Neural cell (in vitro differentiated cells): ENCODE data around the gene CST6.

Experiments used
- EZH2 ChIP-seq: fragments of 200-600, 300-800 bp; shearing (Covaris generic), sonication (generic); IDR thresholded peaks from 2 replicates; pipeline ENCODE4 v1.6.1; 2014; ENCODE audit warnings: antibody characterized with exemption, low read length, borderline replicate concordance, mild to moderate bottlenecking; ENCODE audit not compliant: insufficient read depth, poor library complexity, severe bottlenecking
- POLR2AphosphoS5 ChIP-seq: IDR thresholded peaks from 2 replicates; pipeline ENCODE4 v1.6.1; 2012
- RAD21 ChIP-seq: fragments of 450-650 bp; conservative IDR thresholded peaks from 2 replicates; pipeline ENCODE4 v1.6.1; 2014; ENCODE audit warnings: antibody characterized with exemption, mild to moderate bottlenecking, moderate library complexity
- REST ChIP-seq: IDR thresholded peaks from 2 replicates; pipeline ENCODE4 v1.6.1; 2012; ENCODE audit warnings: borderline replicate concordance
- TF ChIP-seq, protein P1 (sequence below): fragments of 450-650 bp; IDR thresholded peaks from 2 replicates; pipeline ENCODE4 v1.5.1; 2014; ENCODE audit warnings: antibody characterized with exemption, mild to moderate bottlenecking, moderate library complexity; ENCODE audit not compliant: poor library complexity, severe bottlenecking

GRCh38 chr11:66052664-66052982 lies 40.8 kb downstream of the CST6 start:
- TF ChIP-seq, protein P1, sequence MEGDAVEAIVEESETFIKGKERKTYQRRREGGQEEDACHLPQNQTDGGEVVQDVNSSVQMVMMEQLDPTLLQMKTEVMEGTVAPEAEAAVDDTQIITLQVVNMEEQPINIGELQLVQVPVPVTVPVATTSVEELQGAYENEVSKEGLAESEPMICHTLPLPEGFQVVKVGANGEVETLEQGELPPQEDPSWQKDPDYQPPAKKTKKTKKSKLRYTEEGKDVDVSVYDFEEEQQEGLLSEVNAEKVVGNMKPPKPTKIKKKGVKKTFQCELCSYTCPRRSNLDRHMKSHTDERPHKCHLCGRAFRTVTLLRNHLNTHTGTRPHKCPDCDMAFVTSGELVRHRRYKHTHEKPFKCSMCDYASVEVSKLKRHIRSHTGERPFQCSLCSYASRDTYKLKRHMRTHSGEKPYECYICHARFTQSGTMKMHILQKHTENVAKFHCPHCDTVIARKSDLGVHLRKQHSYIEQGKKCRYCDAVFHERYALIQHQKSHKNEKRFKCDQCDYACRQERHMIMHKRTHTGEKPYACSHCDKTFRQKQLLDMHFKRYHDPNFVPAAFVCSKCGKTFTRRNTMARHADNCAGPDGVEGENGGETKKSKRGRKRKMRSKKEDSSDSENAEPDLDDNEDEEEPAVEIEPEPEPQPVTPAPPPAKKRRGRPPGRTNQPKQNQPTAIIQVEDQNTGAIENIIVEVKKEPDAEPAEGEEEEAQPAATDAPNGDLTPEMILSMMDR: no peak
- TF ChIP-seq RAD21 (no peak), EZH2 (no peak), POLR2AphosphoS5 (no peak), REST (no peak)
